ENCODE results near the gene OPA3. TPM values are rescaled to one million over a fixed set of nuclear protein-coding genes. Genes with fewer than 3 reads are reported as not detected.

OPA3 gene
- total RNA-seq, 1 donor from 2014 or later, result 3.7 TPM

DNA sequence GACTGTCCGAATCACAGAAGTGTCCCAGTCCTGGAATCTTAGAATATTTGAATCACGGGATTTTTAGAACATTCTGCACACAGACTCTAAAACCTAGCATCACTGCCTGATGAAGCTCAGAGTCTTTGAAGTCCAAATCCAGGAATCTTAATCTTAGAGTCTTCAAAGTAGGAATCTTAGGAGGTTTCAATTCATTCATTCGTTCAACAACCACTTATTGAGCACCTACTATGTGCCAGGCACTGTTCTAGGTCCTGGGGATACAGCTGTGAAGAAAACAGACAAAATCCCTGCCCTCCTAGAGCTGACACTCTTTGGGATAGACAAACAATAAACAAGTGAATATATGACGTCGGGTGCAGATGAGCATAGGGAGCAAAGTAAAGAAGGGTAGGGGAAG lies 89.4 kb downstream of the OPA3 start:
- Histone ChIP-seq H3K27me3 (peaks cover 45% of the 10 kb centered on the region), H4K20me1 (ENCODE audit: low read depth) (peaks cover 26% of the 10 kb centered on the region), H3K79me2 (ENCODE audit: low read depth) (no peaks in the 10 kb centered on the region), H3K9ac (no peak overlapping the region), H3K9me3 (ENCODE audit: low read depth) (no peaks in the 10 kb centered on the region), H3K4me2 (no peak overlapping the region), H3F3A (ENCODE audit: low read depth) (peaks cover 57% of the 10 kb centered on the region), H3K4me3 (no peak overlapping the region), H2AFZ (replicated peaks) (no peak overlapping the region), H3K4me1 (peaks cover 13% of the 10 kb centered on the region), H3K36me3 (no peaks in the 10 kb centered on the region), H3K27ac (no peak overlapping the region)
- H3K9me3 Mint-ChIP-seq, result no peaks in the 10 kb centered on the region
- peaks cover 39% of the 10 kb centered on the region for H3K4me1 Mint-ChIP-seq
- DNase-seq (ENCODE audit: low spot score), result no peak
- peak overlapping the region; percentile 80 for H3K4me3 Mint-ChIP-seq
- H3K27me3 Mint-ChIP-seq (ENCODE audit: insufficient read depth, low read depth), result peaks cover 34% of the 10 kb centered on the region
- no peaks in the 10 kb centered on the region for H3K36me3 Mint-ChIP-seq
- H3K27ac Mint-ChIP-seq, result no peak overlapping the region
- TF ChIP-seq, protein P1, sequence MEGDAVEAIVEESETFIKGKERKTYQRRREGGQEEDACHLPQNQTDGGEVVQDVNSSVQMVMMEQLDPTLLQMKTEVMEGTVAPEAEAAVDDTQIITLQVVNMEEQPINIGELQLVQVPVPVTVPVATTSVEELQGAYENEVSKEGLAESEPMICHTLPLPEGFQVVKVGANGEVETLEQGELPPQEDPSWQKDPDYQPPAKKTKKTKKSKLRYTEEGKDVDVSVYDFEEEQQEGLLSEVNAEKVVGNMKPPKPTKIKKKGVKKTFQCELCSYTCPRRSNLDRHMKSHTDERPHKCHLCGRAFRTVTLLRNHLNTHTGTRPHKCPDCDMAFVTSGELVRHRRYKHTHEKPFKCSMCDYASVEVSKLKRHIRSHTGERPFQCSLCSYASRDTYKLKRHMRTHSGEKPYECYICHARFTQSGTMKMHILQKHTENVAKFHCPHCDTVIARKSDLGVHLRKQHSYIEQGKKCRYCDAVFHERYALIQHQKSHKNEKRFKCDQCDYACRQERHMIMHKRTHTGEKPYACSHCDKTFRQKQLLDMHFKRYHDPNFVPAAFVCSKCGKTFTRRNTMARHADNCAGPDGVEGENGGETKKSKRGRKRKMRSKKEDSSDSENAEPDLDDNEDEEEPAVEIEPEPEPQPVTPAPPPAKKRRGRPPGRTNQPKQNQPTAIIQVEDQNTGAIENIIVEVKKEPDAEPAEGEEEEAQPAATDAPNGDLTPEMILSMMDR (IDR thresholded peaks at IDR 0.05), result no peak
- no peak for TF ChIP-seq EZH2 (IDR thresholded peaks at IDR 0.05)
- TF ChIP-seq EZH2phosphoT487 (IDR thresholded peaks at IDR 0.05), result no peak

DNA sequence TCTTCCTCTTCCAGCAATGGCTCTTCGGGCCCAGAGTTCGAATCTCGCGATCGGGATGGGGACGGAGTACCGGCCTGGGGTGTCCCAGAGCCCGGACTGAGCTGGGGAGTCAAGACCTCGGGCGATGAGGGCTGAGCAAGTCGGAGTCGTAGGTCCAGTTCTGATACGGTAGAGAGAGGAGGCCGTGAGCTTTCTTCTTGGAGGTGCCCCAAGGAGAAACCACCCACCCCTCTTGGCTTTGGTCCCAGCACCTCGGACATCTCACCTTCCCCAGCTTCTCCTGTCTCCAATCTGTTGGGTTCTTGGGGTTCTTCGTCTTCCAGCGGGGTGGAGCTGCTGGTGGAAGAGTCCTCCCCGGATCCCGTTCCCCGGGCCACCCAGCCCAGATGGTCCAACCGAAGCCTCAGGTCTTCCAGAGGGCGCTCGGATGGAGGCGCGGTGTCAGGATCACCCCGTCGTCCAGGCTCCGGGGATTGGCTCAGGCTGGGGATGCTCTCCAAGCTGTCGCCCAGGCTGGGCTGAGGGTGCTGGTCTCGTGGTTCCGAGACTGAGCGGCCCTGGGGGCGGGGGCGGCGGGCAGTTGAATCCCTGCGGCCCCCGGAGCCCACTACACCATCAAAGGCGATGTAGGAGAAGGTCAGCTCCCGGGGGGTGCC lies 90.2 kb downstream of the OPA3 start:
- no peaks in the 10 kb centered on the region for H3K36me3 Mint-ChIP-seq
- H3K27me3 Mint-ChIP-seq (ENCODE audit: insufficient read depth, low read depth), result peaks cover 29% of the 10 kb centered on the region
- H3K27ac Mint-ChIP-seq, result peak overlapping the region; percentile 66
- Histone ChIP-seq H3K4me3 (no peak overlapping the region), H3K27me3 (peaks cover 37% of the 10 kb centered on the region), H3K9me3 (ENCODE audit: low read depth) (no peaks in the 10 kb centered on the region), H3K9ac (no peak overlapping the region), H3F3A (ENCODE audit: low read depth) (peaks cover 51% of the 10 kb centered on the region), H3K4me1 (peaks cover 13% of the 10 kb centered on the region), H3K27ac (no peak overlapping the region), H3K4me2 (no peak overlapping the region), H2AFZ (replicated peaks) (no peak overlapping the region), H3K79me2 (ENCODE audit: low read depth) (no peaks in the 10 kb centered on the region), H4K20me1 (ENCODE audit: low read depth) (peaks cover 26% of the 10 kb centered on the region), H3K36me3 (no peaks in the 10 kb centered on the region)
- TF ChIP-seq EZH2 (IDR thresholded peaks at IDR 0.05) (no peak), EZH2phosphoT487 (IDR thresholded peaks at IDR 0.05) (no peak)
- TF ChIP-seq, protein P1 (IDR thresholded peaks at IDR 0.05), result no peak
- H3K9me3 Mint-ChIP-seq, result no peaks in the 10 kb centered on the region
- peaks cover 37% of the 10 kb centered on the region for H3K4me1 Mint-ChIP-seq
- DNase-seq (ENCODE audit: low spot score), result no peak
- H3K4me3 Mint-ChIP-seq, result peak overlapping the region; percentile 75

DNA sequence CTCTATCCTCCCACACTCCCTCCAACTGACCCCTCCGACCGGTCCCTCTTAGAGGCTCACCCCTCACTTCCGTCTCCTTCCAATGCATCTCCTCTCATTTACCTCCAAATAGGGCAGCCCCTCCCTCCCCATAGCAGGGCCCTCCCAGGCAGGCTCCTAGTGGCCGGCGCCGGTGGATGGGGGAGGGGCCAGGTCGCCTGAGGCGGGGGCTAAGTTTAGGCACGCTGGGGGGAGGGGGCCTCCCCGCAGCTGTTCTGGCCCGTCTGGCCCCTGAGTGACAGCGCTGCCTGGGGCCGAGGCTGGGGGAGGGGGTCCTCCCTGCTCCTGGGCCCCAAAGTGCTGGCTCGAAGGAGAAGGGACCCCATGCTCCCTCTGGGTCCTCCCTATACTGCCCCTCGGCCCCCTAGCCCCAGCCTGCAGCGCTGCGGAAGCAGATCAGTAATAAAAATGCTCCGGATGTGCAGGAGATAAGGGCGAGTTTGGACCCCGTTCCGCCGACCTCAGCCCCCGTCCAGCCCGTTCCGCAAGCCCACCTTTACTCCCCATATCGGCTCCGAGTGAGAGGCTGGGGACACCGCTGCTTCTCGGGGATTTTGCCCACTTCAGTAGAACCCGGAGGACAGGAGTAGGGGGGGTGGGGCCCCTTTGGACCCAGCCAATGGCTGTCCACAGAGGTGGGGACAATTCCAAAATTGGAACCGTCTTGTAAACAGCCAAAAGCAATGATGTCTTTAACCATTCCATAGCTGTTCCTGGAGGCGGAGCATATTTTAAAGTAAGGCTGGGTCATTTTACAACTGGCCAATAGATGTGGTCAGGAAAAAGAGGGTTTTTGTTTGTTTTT lies 91.8 kb downstream of the OPA3 start:
- Mint-ChIP-seq H3K27me3 (ENCODE audit: insufficient read depth, low read depth) (peaks cover 19% of the 10 kb centered on the region), H3K4me3 (peak overlapping the region; percentile 89), H3K36me3 (no peaks in the 10 kb centered on the region), H3K27ac (peak overlapping the region; percentile 60), H3K4me1 (peaks cover 29% of the 10 kb centered on the region), H3K9me3 (no peaks in the 10 kb centered on the region)
- Histone ChIP-seq H3K4me3 (peak overlapping the region; percentile 70), H3K4me1 (peaks cover 1% of the 10 kb centered on the region), H3K36me3 (no peaks in the 10 kb centered on the region), H3K4me2 (peak overlapping the region; percentile 91), H3K9ac (peak overlapping the region; percentile 4), H3F3A (ENCODE audit: low read depth) (peaks cover 36% of the 10 kb centered on the region), H3K9me3 (ENCODE audit: low read depth) (no peaks in the 10 kb centered on the region), H3K27me3 (peaks cover 22% of the 10 kb centered on the region), H3K27ac (no peak overlapping the region), H3K79me2 (ENCODE audit: low read depth) (no peaks in the 10 kb centered on the region), H2AFZ (replicated peaks) (peak overlapping the region; percentile 88), H4K20me1 (ENCODE audit: low read depth) (peaks cover 21% of the 10 kb centered on the region)
- TF ChIP-seq EZH2 (IDR thresholded peaks at IDR 0.05), result no peak
- TF ChIP-seq, protein P1 (IDR thresholded peaks at IDR 0.05), result no peak
- no peak for TF ChIP-seq EZH2phosphoT487 (IDR thresholded peaks at IDR 0.05)
- peak; percentile 84 for DNase-seq (ENCODE audit: low spot score)
